A673 (cell line): ENCODE measurements around the gene GLB1L2. TPM values are rescaled to one million over a fixed set of nuclear protein-coding genes. Genes with fewer than 3 reads are reported as not detected.

ENCODE experiments used
- BruUV-seq: library from RNA; stranded (reverse); fragments of 400-500 nt; replicated peaks from 2 replicates; lab custom pipeline; 2021; lab: Mats Ljungman, UMichigan
- CTCF ChIA-PET: fragments of 300-600 bp; sonication (Branson Sonifier 250); formaldehyde crosslinking; loops from one replicate; lab custom pipeline; 2022; ENCODE audit warnings: antibody characterized with exemption; lab: Charles Lee
- POLR2A ChIA-PET: fragments of 300-600 bp; sonication (Branson Sonifier 250); formaldehyde crosslinking; loops from one replicate; lab custom pipeline; 2022; ENCODE audit warnings: antibody characterized with exemption; ENCODE audit not compliant: low non-redundant PET; lab: Charles Lee
- DNase-seq: peaks from one replicate; pipeline ENCODE4 v3.0.0-alpha.2; 2015; ENCODE audit warnings: low spot score
- H3K27ac ChIP-seq: fragments of 200-600 bp; sonication (generic); 2 replicates; pipeline ENCODE4 v1.5.1; 2016; ENCODE audit warnings: mixed run types, low read depth, mild to moderate bottlenecking, mixed read lengths, antibody characterized with exemption, low read length; ENCODE audit not compliant: poor library complexity, severe bottlenecking
- H3K27me3 ChIP-seq: fragments of 200-600 bp; sonication (generic); replicated peaks from 2 replicates; pipeline ENCODE4 v1.6.1; 2017; ENCODE audit warnings: mixed run types, low read depth, mild to moderate bottlenecking, mixed read lengths, antibody characterized with exemption, low read length; ENCODE audit not compliant: insufficient read depth, poor library complexity
- H3K36me3 ChIP-seq: fragments of 200-600 bp; sonication (generic); 2 replicates; pipeline ENCODE4 v1.6.1; 2016; ENCODE audit warnings: mixed run types, mild to moderate bottlenecking, mixed read lengths, antibody characterized with exemption, low read length; ENCODE audit not compliant: insufficient read depth, poor library complexity, severe bottlenecking
- H3K4me1 ChIP-seq: fragments of 200-600 bp; sonication (generic); 2 replicates; pipeline ENCODE4 v1.6.1; 2017; ENCODE audit warnings: mixed run types, mild to moderate bottlenecking, mixed read lengths, antibody characterized with exemption, low read length; ENCODE audit not compliant: insufficient read depth, poor library complexity, severe bottlenecking
- H3K4me3 ChIP-seq: fragments of 200-600 bp; sonication (generic); 2 replicates; pipeline ENCODE4 v1.5.1; 2016; ENCODE audit warnings: low read depth, mixed run types, mild to moderate bottlenecking, mixed read lengths, low read length; ENCODE audit not compliant: poor library complexity, severe bottlenecking
- H3K9me3 ChIP-seq: fragments of 200-600 bp; sonication (generic); 2 replicates; pipeline ENCODE4 v1.6.1; 2016; ENCODE audit warnings: mixed run types, low read depth, mild to moderate bottlenecking, mixed read lengths, antibody characterized with exemption, low read length; ENCODE audit not compliant: poor library complexity, severe bottlenecking
- CTCF ChIP-seq: fragments of 300-800, 200-600 bp; sonication (generic); conservative IDR thresholded peaks from 2 replicates; pipeline ENCODE4 v1.5.1; 2017; ENCODE audit warnings: low read depth, mild to moderate bottlenecking, antibody characterized with exemption, low read length, moderate library complexity, mixed read lengths
- EZH2 ChIP-seq: fragments of 200-600 bp; sonication (generic); IDR thresholded peaks from 2 replicates; pipeline ENCODE4 v1.6.1; 2017; ENCODE audit warnings: borderline replicate concordance, low read depth, mild to moderate bottlenecking, mixed read lengths, antibody characterized with exemption, low read length; ENCODE audit not compliant: poor library complexity, severe bottlenecking
- intact Hi-C: fragments of 100-400 bp; cut with micrococcal nuclease; formaldehyde crosslinking; loops from one replicate; pipeline ENCODE4 v1.10.0; 2022; ENCODE audit not compliant: unreplicated experiment
- total RNA-seq: library from RNA; stranded (reverse); gene quantifications from 2 replicates; pipeline ENCODE4 v1.2.3, GENCODE V29; 2021

GLB1L2 gene
- total RNA-seq, 1 experiment from 2014 or later = 22.6 TPM

GRCh38 chr11:134379241-134379640, 47.5 kb downstream of the GLB1L2 start:
- POLR2A ChIA-PET = no interaction called here
- TF ChIP-seq CTCF (no peak), EZH2 (no peak)
- no peak overlapping the region for H3K4me3 ChIP-seq
- intact Hi-C loops = no loop called here
- CTCF ChIA-PET = no interaction called here
- H3K9me3 ChIP-seq = no peaks in the 10 kb centered on the region
- BruUV-seq = no TSS peak
- no peaks in the 10 kb centered on the region for H3K27me3 ChIP-seq
- no peaks in the 10 kb centered on the region for H3K36me3 ChIP-seq
- H3K27ac ChIP-seq = no peak overlapping the region
- no peak for DNase-seq
- no peaks in the 10 kb centered on the region for H3K4me1 ChIP-seq

GRCh38 chr11:134380229-134380628, 48.4 kb downstream of the GLB1L2 start:
- CTCF ChIA-PET = no interaction called here

GRCh38 chr11:134380785-134381184, 49.0 kb downstream of the GLB1L2 start:
- POLR2A ChIA-PET = no interaction called here
- Histone ChIP-seq H3K4me3 (no peak overlapping the region), H3K27me3 (no peaks in the 10 kb centered on the region), H3K36me3 (no peaks in the 10 kb centered on the region), H3K9me3 (no peaks in the 10 kb centered on the region), H3K27ac (no peak overlapping the region), H3K4me1 (no peaks in the 10 kb centered on the region)
- BruUV-seq = no TSS peak
- TF ChIP-seq CTCF (no peak), EZH2 (no peak)
- CTCF ChIA-PET = no interaction called here
- DNase-seq = no peak
- intact Hi-C loops = no loop called here

More at GRCh38 chr11:134380229-134380628, 48.4 kb downstream of the GLB1L2 start:
- Histone ChIP-seq H3K4me3 (no peak overlapping the region), H3K4me1 (no peaks in the 10 kb centered on the region), H3K36me3 (no peaks in the 10 kb centered on the region), H3K27ac (no peak overlapping the region), H3K27me3 (no peaks in the 10 kb centered on the region), H3K9me3 (no peaks in the 10 kb centered on the region)
- DNase-seq = no peak
- POLR2A ChIA-PET = no interaction called here
- intact Hi-C loops = no loop called here
- TF ChIP-seq EZH2 (no peak), CTCF (no peak)
- BruUV-seq = no TSS peak
